ENCODE results near the gene EIF2S1.
"Not testable (repeated sequence)": the region's sequence is repeated elsewhere in the genome, so short reads cannot be mapped to it uniquely, and the experiment has no call there.

EIF2S1 gene

DNA sequence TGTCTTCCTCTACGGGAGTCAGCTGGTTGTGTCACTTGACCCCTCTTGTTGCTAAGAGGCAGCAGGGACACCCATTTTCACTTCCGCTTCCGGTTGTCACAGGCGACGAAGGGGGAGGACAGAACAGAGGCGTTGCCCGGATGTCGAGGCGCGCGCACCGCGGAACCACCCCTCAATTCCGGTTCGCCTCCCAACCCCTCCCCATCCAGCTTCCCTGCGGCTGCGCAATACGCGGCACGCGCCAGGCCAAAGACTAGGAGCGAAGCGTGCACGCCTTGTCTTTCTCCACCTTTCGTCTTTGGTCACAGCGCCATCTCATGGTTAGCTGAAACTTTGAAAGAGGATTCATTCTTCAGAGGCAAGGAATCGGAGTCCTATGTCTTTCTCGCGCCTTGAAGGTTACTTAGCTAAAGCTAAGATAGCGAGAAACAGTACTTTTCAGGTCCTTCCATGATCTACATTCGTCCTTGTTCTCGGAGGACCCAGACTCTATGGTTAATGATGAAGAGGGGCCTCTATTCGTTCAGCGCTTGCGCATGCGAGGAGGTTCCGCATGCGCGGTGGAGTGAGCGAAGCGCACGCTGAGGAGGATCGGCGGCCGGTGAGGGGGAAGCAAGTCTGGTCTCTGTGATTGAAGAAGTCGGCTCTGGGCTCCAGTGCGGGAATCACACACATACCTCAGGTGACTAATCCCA is at the start of gene EIF2S1, which contains the start of gene ATP6V1D:
Gene EIF2S1, plus strand, starts transcription at position 554 of the 695 bp plus-strand sequence. CDS start 4,440 bp downstream, outside the sequence.
Gene ATP6V1D, minus strand, starts transcription at position 30 of the 695 bp plus-strand sequence. CDS start 106 bp downstream, outside the sequence.
- peak; percentile 99 to 100 for DNase-seq (ENCODE audit: low read depth in 1 of 2, low spot score in 1 of 2)

DNA sequence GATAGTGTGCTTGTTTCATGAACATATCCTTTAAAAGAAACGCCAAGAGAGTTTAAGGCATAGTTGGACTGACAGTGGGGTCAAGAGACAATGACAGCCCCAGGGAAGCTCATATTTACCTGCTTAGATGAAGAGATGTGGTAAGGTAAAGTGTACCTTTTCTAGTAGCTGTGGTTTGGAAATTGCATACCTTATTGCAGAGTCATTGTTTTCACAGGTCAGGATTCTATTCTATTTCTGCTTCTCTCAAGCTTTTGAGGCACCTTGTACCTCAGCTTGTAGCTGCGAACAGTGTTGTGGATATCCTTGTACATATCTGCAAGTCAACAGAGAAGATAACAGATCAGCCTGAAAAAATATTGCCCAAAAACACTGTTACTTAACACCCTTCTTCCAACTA is 48.3 kb upstream of the EIF2S1 start:
- no peak for DNase-seq (ENCODE audit: low read depth in 1 of 2, low spot score in 1 of 2)

DNA sequence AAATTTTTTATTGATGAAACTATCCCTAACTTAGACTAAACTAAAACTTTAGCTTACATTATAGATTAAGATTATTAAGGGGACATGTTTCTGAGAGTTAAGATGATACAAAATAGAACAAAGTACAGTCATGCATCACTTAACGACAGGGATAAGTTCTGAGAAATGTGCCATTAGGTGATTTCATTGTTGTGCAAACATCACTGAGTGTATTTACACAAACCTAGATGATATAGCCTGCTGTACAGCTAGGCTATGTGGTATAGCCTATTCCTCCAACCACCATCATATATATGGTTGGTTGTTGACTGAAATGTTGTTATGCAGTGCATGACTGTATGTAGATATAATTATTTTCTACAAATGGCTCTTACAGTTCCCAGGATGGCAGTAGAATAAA is 47.0 kb upstream of the EIF2S1 start:
- DNase-seq (ENCODE audit: low read depth in 1 of 2, low spot score in 1 of 2): no peak

DNA sequence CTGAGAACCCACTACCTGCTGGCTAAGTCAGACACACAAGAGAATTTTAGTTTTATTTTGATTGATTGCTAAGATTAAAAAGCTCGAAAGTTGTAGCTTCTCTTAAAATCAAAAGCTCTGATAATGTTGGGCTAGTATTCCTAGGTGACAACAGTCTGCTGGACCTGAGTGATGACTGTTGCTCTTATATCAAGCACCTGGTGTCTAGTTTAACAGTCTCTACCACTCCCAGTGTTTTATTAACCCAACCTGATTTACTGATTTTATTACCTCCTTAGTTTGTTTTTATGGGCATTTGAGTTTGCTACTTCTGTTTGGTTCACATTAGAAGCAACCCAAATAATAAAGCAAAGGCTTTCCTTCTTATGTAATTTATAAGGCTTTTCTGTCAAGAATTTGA is 42.3 kb upstream of the EIF2S1 start:
- no peak for DNase-seq (ENCODE audit: low read depth in 1 of 2, low spot score in 1 of 2)

DNA sequence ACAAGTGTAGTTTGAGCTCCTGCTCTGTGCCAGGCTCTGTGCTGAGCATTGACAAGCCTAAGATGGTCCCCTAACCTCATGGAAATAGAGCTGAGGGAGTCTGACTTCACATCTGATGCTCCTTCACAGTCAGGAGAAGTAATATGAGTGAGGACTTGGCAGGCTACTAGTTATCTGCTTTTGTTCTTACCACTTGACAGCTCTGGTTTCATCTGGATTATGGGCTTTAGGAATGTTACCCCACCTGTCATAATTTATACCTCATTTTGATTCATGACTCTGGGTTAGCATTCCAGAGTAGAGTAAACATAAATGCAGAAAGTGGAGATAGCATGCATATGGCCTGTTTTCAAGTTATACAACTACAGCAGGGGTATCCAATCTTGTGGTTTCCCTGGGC is 41.0 kb upstream of the EIF2S1 start:
- no peak for DNase-seq (ENCODE audit: low read depth in 1 of 2, low spot score in 1 of 2)

DNA sequence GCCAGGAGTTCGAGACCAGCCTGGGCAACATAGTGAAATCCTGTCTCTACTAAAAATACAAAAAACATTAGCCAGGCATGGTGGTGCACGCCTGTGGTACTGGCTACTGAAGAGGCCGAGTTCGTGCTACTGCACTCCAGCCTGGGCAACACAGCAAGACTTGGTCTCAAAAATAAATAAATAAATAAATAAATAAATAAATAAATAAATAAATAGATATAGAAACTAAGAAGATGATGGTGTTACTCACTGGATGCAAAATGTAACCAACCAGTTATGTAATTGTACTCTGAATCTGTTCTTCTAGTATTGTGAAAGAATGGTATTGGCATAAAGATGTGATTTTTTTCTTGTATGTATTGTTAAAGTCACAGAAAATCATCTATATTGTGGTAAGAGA is 30.5 kb upstream of the EIF2S1 start:
- DNase-seq (ENCODE audit: low read depth in 1 of 2, low spot score in 1 of 2): not testable (repeated sequence)

DNA sequence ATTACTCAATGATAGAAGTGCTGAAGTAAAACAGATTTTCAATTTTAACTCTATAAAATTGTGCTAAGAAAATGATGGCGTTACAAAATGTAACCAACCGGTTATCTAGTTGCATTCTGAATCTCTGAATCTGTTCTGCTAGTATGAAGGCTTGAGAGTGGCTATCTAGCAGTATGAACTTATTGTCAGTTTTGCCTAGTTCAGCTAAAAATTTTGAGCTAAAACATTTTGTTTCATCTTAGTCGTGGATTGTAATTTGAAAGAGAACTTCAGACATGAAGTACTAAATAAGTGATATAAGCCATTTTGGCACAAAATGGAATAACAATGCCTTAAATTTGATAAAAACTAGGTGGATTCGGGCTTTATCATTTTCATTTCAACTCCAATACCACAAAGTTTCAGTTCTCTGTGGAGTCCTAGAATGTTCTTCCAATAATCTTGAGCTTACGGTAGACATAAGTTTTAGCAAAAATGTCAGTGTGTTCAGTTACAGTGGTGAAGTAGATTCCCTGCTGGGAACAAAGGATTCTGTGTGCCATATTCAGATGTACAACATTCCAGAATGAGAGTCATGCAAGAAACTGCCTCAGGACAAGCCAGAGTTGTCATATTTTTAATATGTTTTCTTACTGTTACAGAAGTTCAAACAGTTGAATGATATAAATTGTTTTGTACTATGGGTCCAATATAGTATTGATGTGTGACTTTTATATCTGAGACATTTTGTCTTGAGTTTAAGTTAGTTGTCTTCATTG is 28.6 kb upstream of the EIF2S1 start:
- no peak for DNase-seq (ENCODE audit: low read depth in 1 of 2, low spot score in 1 of 2)

DNA sequence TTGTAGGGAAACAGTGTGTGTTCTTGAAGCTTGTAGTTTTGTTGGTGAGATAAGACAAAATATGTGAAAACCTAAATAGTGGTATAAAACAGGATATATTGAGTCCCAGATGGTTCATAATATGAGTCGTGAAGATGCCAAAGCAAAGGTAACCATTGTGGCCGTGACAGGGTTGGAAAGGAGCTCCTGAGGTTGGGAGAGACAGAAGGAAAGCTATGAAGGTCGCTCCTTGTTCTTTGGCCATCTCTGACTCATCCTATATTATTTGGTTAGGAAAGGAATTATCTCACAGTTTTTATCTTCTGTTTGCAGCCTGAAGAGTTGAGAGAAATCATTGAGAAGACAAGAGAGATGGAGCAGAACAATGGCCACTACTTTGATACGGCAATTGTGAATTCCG is 27.7 kb upstream of the EIF2S1 start:
- DNase-seq (ENCODE audit: low read depth in 1 of 2, low spot score in 1 of 2): no peak

DNA sequence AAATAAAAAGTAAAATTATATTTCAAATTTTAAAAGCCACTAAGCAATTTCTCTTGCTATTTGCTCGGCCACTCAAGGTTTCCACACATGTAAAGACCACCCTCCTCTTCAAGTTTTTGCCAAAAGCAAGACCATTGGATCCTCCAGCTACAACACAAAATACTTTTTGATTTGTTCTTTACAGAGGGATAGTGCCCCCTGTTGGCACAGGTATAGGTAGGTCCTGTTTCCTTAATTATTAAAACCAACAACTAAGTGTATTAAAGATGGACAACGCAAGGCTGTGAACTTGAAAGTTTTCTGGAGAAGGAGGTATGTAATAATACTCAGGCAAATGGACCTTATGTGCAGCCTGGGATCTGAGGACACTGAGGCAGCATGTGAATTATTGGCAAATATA is 24.3 kb upstream of the EIF2S1 start:
- no peak for DNase-seq (ENCODE audit: low read depth in 1 of 2, low spot score in 1 of 2)

DNA sequence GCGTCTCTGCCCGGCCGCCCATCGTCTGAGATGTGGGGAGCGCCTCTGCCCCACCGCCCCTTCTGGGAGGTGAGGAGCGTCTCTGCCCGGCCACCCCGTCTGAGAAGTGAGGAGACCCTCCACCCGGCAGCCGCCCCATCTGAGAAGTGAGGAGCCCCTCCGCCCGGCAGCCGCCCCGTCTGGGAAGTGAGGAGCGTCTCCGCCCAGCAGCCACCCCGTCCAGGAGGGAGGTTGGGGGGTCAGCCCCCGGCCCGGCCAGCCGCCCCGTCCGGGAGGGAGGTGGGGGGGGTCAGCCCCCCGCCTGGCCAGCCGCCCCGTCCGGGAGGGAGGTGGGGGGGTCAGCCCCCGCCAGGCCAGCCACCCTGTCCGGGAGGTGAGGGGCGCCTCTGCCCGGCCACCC is 18.9 kb upstream of the EIF2S1 start:
- DNase-seq (ENCODE audit: low read depth in 1 of 2, low spot score in 1 of 2): not testable (repeated sequence)

DNA sequence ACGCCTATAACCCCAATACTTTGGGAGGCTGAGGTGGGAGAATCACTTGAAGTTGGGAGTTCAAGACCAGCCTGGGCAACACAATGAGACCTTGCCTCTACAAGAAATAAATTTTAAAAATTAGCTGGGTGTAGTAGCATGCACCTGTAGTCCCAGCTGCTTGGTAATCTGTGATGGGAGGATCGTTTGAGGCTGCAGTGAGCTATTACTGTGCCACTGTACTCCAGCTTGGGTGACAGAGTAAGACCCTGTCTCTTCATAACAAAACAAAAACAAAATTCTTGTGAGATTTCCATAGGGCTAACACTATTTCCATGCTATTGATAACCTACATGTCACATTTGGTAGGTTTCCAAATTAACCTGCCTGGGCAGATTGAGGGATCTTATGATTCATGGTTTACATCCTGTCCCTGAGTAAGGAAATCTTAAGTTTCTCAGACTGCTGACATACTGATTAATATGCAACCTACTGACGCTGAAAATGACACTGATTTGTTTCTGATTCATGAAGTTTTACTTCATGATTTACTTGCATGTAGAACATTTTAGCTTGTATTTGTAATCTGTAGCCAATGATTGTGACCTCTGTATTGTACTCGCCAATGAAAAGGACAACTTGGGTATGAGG is 16.4 kb upstream of the EIF2S1 start:
- no peak for DNase-seq (ENCODE audit: low read depth in 1 of 2, low spot score in 1 of 2)

DNA sequence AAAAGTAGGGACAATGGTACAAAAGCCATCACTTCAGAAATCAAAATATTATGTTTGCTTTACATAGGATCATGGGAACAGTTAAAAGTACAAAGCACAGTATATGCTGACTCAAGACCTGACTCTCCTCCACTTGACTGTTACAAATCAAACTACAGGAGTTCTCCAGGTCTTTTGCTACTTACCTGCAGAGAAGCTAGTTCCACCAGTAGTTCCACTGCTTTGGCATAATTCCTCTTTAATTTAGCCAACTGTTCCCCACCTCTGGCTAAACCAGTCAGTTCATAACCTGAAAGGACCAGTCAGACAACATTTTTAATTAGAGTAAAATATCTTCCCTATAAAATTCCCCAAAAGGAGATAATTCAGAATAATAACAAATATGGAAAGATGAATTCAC is 14.5 kb upstream of the EIF2S1 start:
- no peak for DNase-seq (ENCODE audit: low read depth in 1 of 2, low spot score in 1 of 2)

DNA sequence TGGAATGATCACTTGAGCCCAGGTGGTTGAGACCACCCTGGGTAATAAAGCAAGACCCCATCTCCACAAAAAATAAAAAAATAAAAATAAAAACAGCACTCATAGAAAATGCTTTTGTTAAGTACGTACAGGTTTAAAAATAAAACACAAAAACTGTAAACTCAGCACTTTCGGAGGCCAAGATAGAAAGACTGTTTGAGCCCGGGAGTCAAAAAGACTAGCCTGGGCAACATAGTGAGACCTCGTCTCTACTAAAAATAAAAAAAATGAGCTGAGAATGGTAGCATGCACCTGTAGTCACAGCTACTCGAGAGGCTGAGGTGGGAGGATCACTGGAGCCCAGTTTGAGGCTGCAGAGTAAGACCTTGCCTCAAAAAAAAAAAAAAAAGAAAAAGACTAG is 8.1 kb upstream of the EIF2S1 start:
- no peak for DNase-seq (ENCODE audit: low read depth in 1 of 2, low spot score in 1 of 2)

DNA sequence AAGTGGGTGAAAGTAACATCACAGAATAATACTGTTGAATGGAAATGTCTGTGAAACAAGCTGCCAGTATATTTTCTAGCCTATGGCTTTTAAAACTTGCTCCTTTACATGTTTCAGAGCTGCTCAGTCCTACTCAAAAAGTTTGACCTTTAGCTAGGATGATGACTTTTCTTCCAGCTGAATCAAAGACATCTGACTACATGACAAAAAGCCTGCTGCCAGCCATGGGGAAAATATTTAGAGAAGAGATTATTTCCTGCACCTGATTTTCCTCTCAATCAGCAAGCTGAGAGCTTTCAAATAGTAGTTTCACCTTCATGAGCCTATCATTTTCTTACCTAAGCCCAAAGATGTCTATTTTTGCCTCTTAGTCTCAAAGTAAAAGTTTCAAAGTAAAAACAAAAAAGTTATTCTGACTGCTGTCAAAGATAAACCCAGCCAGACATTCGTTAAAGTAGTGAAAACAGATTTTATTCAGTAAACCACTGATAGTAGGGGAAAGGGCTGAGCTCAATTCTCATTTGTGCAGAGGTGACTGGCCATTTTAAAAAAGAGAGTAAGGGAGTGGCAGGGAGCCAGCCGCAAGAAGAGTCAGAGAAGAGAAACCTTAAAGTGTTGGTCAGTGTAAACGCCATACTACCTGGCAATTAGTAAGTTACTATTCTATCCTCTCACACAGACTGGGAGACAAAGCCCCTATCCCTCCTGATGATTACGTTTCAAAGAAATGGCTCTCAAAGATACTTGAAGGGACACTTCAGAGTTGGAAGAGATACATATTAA is 2.8 kb upstream of the EIF2S1 start:
- no peak for DNase-seq (ENCODE audit: low read depth in 1 of 2, low spot score in 1 of 2)

DNA sequence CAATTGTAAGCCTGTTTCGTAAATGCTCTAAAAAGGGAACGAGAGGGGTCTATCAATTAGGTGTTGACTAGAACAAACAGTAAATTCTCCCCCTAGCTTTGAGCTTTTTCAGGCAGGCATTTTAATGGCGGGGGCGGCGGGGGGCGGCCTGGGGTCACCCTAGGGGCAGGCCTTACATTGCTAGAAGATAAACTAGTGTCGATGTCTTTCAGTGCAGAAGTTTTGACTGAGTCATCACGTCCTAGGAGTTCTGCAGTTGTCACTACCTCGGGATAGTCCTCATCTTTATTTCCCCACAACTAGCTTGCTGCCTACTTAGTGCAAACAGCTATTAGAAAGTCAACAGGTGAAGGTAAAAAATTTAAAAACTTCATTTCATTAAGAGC is 2.2 kb upstream of the EIF2S1 start:
- DNase-seq (ENCODE audit: low read depth in 1 of 2, low spot score in 1 of 2): no peak

DNA sequence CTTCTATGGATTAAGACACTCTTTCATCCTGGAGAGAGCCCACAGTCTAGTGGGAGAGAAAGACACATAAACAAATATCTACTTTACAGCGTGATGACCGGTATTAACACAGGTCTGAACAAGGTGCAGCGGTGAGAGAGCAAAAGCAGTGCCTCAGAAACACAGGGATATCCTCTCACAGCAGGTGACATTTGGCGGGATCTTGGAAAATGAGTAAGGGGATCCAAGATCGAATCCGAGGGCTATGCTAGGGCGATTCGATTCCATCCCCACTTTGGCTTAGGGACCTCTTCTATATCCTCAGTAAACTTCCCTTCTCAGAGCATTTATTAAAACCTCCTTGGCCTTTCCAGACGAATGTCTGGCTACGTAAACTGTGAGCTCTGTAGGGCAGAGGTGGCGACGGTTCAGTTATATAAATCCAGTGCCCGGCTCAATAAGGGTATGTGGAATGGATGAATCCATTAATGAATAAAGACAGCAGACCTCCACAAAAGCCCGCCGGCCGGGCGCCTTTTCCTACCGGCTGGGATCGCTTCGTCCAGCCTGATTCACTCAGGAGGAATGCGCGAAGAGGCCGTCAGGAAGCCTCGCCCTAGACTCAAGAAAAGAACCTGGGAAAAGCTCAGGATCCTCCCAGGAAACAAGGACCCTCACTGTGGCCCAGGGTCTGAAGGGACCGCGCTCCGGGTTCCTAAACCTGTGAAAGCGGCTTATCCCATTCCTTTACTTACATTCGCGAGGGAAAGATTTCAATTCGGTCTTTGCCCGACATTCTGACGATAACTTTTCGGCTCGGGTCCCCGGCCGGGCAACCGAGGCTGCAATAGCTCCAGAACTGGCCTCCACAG is 979 bp upstream of the EIF2S1 start:
- no peak for DNase-seq (ENCODE audit: low read depth in 1 of 2, low spot score in 1 of 2)

DNA sequence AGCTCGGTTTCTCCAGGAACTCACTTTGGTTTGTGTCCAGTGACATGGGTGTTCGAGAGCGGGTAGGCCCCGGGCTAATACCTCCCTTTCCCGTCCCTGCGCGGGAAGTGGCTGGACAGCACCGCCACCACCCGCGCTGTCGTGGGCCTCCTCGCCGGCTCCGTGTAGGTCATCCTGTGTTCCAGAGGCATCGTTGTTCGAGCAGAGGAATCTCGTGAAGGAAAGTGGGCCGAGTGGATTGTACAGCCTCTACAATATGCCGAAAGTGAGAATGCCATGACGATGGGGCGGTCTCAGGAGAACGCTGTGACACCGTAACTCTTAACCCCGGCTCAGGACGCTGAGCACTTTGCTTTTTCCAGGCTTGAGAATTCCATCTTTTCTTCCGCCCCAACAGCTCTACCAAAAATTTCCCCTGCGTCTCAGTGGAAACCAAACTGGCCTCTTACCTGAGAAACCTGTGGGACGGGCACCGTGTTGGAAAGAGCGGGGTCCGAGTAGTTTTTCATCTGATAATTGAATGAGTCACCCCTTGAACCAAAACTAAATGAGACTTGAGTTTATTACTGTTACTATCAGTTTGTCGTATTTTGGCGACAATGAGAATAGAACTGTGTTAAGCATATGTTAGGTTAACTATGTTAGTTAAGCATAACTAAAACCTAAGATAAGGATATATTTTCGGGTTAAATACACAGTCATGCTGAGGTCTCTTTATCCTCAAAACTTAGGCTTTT is 510 bp downstream of the EIF2S1 start:
- DNase-seq (ENCODE audit: low read depth in 1 of 2, low spot score in 1 of 2): no peak

DNA sequence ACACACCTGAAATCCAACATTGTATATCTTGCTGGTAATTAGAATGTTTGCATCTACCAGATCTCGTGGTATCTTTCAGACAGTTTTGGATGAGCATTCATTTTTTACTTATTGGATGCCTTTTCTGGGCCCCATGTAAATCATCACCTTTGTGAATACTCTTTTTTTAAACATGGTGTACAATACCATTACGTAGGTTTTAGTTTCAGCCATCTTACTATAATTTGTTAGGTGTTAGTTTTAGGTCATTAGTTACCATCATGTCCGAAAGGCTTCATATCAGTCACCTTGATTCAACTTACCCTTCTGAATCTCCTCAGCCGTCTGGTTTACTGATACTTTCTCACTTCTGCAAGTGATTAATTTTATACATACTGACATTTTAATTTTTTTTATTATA is 5.3 kb downstream of the EIF2S1 start:
- DNase-seq (ENCODE audit: low read depth in 1 of 2, low spot score in 1 of 2): no peak

DNA sequence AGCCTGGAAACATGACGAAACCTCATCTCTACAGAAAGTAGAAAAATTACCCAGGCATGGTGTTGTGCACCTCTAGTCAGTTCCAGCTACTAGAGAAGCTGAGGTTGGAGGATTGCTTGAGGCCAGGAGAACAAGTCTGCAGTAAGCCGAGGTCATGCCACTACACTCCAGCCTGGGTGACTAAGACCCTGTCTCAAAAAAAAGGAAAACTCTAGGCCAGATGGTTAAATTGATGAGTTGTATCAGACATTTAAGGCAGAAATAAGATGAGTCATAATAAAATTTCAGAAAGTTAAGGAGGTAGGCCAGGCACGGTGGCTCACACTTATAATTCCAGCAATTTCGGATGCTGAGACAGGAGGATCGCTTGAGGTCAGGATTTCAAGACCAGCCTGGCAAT is 10.7 kb downstream of the EIF2S1 start:
- DNase-seq (ENCODE audit: low read depth in 1 of 2, low spot score in 1 of 2): no peak

Data from activated T-helper 1 cell treated with anti-CD3 and anti-CD28 coated beads, Interleukin-2, amount 50 U/mL, for 16 hours (primary cell).